Astrocyte of the spinal cord (primary cell): ENCODE data around the gene RBM12.

Source experiments
- DNase-seq: peaks from one replicate; pipeline ENCODE4 v3.0.0; 2011; ENCODE audit warnings: low read depth, low spot score
- H3K4me3 ChIP-seq: 2 replicates; pipeline ENCODE4 v1.5.1; 2011; ENCODE audit warnings: low read depth, mild to moderate bottlenecking, low read length, moderate library complexity
- in situ Hi-C: cut with HindIII; loops from 2 replicates; pipeline ENCODE4 v1.10.0; 2017; ENCODE audit warnings: low sequenced_read_pairs
- TF ChIP-seq, protein P1 (sequence below): IDR thresholded peaks from 2 replicates; pipeline ENCODE4 v1.5.1; 2012; ENCODE audit warnings: low read depth, mild to moderate bottlenecking, low read length, inconsistent platforms

RBM12 gene

DNA sequence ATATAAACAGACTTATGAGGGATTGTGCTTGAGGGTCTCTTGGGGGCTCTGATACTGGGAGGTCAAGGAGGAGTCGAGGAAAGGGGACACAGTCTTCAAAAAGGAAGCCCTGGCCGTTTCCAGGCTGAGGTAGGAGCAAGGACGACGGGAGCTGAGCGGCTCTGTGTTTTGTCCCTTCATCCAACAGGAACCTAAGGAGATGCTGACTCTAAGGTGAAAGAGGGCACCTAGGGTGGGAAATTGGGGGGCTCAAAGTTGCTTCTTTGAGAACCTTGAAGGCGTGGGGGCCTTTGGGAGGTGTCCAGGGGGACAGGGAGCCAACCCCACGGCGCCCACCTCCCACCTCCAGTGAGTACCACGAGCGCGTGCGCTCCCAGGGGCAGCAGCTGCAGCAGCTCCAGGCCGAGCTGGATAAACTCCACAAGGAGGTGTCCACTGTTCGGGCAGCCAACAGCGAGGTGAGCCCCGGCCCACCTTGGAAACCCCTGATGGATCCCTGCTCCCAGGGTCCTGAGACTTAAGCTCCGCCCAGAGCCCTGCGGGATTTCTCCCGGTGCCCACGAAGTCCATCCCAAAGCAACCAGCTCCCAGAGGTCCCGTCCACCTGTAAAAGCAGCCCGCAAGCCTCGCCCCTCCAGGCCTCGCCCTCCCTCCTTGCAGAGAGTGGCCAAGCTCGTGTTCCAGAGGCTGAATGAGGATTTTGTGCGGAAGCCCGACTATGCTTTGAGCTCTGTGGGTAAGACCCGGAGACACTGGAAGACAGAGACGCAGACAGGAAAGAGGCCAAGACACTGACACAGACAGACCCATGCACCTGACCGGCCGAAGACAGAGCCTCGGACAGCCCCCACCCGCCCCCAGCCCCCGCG lies 46.2 kb downstream of the RBM12 start:
- in situ Hi-C loops, result no loop called here
- peak overlapping the region; percentile 60 for H3K4me3 ChIP-seq
- peak; percentile 34 for DNase-seq
- TF ChIP-seq, protein P1, sequence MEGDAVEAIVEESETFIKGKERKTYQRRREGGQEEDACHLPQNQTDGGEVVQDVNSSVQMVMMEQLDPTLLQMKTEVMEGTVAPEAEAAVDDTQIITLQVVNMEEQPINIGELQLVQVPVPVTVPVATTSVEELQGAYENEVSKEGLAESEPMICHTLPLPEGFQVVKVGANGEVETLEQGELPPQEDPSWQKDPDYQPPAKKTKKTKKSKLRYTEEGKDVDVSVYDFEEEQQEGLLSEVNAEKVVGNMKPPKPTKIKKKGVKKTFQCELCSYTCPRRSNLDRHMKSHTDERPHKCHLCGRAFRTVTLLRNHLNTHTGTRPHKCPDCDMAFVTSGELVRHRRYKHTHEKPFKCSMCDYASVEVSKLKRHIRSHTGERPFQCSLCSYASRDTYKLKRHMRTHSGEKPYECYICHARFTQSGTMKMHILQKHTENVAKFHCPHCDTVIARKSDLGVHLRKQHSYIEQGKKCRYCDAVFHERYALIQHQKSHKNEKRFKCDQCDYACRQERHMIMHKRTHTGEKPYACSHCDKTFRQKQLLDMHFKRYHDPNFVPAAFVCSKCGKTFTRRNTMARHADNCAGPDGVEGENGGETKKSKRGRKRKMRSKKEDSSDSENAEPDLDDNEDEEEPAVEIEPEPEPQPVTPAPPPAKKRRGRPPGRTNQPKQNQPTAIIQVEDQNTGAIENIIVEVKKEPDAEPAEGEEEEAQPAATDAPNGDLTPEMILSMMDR, result no peak

DNA sequence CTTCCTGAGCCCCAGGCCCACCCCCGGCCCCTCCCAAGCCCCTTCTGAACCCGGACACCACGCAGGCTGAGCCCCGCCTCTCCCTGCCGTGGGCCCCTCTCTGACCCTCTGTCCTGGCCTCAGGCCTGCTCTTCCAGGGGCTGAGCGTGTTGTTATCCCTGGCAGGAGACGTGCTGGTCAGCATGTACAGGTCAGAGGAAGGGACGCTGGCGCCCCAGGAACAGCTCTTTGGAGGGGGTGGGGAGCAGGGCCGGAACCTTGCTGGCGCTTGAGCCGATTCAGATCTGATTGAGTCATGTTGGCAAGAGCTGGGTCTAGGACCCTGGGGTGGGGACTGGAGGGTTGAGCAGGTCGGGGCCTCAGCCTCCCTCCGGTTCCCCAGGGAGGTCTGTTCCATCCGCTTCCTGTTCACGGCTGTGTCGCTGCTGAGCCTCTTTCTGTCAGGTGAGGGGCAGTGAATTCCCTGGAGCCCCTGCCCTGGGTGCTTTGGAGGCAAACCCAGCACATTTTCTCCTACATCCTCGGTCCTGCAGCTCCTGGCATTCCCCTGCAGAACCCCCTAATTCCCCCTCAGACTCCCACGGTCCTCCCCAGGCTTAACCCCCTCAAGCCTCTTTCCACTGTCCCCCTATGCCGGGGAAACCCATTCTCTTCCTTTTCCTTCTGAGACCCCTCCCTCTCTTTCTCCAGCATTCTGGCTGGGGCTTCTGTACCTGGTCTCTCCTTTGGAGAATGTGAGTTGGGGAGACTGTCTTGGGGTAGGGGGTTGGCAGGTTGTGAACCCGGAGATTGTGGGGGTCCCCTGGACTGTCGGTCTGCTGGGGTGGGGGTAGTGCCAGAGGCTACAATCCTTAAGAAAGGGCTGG lies 47.1 kb downstream of the RBM12 start:
- peak; percentile 59 for DNase-seq
- peak overlapping the region; percentile 60 for H3K4me3 ChIP-seq
- TF ChIP-seq, protein P1, result peak; percentile 46
- in situ Hi-C loops, result no loop called here

GRCh38 chr20:35616465-35617396 lies 48.0 kb downstream of the RBM12 start:
- in situ Hi-C loops, result no loop called here
- DNase-seq, result peak; percentile 84

DNA sequence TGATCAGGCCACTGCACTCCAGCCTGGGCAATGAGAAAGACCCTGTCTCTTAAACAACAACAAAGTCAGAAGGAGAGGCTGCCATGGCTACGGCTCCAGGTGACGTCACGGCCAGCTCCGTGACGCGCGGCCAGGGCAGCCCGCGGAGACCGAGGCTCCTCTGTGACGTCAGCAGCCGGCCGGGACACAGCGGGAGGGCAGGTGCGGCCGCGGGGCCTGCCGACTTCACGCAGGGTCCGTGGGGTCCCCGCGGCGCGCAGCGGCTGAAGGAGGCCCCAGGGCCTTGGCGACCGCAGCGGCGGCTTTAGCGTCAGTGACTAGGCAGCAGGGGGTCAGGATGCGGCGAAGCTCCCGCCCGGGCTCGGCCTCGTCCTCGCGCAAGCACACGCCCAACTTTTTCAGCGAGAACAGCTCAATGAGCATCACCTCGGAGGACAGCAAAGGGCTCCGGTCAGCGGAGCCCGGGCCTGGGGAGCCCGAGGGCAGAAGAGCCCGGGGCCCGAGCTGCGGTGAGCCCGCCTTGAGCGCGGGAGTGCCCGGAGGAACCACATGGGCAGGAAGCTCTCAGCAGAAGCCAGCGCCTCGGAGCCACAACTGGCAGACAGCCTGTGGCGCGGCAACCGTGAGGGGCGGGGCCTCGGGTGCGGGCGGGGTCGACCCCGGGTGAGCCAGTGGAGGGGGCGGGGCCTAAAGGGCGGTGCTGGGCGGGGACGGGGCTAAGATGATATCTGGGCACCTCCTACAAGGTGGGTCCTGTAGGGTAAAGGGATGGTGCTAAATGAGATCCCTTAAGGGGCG lies 48.8 kb downstream of the RBM12 start, which contains the start of gene SPAG4:
Gene SPAG4 (plus strand): TSS at position 163 of the 798 bp plus-strand sequence. CDS start 175 bp downstream, at position 338.
- TF ChIP-seq, protein P1, result no peak
- peak within 1 kb of the TSS; percentile 60 for H3K4me3 ChIP-seq
- in situ Hi-C loops, result no loop called here
- peak; percentile 99 for DNase-seq

More at GRCh38 chr20:35616465-35617396, 48.0 kb downstream of the RBM12 start:
- peak overlapping the region; percentile 60 for H3K4me3 ChIP-seq
- TF ChIP-seq, protein P1, result no peak

DNA sequence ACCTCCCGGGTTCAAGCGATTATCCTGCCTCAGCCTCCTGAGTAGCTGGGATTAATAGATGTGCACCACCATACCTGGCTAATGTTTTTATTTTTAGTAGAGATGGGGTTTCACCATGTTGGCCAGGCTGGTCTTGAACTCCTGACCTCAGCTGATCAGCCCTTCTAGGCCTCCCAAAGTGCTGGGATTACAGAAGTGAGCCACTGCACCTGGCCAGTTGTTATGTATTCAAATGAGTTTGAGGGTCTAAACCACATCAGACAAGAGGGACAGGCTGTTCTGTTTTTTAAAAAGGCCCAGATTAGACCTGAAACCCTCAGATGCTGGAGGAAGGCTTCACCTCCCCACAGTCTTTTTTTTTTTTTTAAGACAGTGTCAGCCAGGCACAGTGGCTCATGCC lies 53.2 kb downstream of the RBM12 start:
- in situ Hi-C loops, result no loop called here
- no peak overlapping the region for H3K4me3 ChIP-seq
- TF ChIP-seq, protein P1, result no peak
- no peak for DNase-seq
